OCI-M2 (cell line): ENCODE measurements around the gene PACSIN2.
"Not testable (repeated sequence)": the region's sequence is repeated elsewhere in the genome, so short reads cannot be mapped to it uniquely, and the experiment has no call there.

Experiments used
- DNase-seq: peaks from one replicate; lab custom pipeline; 2025; ENCODE audit not compliant: unreplicated experiment; lab: John Stamatoyannopoulos, UW

The PACSIN2 gene

DNA sequence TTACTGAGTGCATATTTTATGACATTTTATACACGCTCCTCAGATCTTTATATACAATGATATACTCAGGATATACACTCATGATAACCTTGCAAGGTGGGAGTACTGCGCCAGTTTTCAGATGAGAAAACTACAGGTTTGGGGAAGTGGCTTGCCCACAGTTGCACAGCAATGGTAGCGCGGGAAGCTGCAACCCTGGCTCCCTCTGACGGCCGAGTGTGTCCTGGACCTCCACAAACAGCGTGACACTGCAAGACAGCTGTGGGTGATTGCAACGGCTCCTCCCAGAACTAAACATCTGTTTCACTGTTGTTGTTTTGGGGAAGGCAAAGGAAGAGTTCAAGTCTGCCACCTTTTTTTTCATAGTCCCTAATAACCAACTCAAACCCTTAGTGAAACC lies 47.0 kb downstream of the PACSIN2 start:
- no peak for DNase-seq

- no peak for DNase-seq
Measured at GRCh38 chr22:42967005-42967404, 47.9 kb downstream of the PACSIN2 start.

- no peak for DNase-seq
Measured at GRCh38 chr22:42966497-42966896, 48.5 kb downstream of the PACSIN2 start.

DNA sequence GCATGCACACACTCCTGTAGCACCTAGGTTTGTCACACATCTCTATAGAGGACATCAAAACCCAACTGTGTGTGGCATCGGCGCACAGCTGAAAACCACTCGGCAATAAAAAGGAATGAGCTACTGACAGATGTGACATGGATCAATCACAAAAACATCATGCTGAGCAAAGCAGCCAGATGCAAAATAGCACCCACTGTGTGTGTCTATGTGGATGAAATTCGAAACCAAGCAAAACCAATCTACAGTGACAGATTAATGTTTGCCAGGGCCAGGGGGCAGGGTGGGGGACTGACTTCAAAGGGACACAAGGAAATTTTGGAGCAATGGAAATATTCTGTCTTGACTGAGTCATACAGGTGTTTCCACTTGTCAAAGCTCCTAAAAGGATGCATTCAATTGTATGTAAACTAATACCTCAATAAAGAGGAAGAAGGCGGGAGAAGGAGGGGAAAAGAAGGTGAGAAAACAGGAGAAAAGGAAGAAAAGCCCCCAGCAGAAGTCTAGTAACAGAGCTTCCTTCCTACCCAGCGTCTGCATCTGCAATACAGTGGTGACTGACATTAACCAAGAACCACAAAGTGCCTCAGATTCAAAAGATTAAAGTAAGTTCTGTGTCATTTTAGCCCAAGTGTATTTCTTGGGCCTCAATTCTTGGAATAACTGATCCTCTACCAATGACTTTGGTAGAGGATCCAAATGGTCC lies 49.8 kb downstream of the PACSIN2 start:
- no peak for DNase-seq

GRCh38 chr22:42963231-42963595 lies 51.7 kb downstream of the PACSIN2 start:
- DNase-seq, result no peak

GRCh38 chr22:42962295-42963230 lies 52.4 kb downstream of the PACSIN2 start:
- no peak for DNase-seq

DNA sequence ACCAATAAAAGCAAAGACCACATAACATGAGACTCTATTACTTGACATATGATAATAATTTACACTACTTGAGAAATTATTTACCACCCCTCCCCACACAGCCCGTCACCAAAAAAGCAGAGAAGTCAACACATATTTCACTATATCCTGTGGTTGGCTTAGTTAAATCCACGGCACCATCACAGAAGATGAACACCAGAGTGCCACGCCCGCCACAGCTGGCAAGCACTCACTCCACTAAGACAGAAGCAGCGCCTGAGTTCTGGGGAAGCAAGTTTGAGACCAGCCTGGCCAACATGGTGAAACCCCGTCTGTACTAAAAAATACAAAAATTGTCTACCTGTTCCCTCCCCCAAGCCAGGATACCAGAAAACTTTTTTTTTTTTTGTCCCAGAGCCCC lies 53.1 kb downstream of the PACSIN2 start:
- DNase-seq, result no peak

- DNase-seq, result not testable (repeated sequence)
Measured at GRCh38 chr22:42961400-42961690, 53.6 kb downstream of the PACSIN2 start.

DNA sequence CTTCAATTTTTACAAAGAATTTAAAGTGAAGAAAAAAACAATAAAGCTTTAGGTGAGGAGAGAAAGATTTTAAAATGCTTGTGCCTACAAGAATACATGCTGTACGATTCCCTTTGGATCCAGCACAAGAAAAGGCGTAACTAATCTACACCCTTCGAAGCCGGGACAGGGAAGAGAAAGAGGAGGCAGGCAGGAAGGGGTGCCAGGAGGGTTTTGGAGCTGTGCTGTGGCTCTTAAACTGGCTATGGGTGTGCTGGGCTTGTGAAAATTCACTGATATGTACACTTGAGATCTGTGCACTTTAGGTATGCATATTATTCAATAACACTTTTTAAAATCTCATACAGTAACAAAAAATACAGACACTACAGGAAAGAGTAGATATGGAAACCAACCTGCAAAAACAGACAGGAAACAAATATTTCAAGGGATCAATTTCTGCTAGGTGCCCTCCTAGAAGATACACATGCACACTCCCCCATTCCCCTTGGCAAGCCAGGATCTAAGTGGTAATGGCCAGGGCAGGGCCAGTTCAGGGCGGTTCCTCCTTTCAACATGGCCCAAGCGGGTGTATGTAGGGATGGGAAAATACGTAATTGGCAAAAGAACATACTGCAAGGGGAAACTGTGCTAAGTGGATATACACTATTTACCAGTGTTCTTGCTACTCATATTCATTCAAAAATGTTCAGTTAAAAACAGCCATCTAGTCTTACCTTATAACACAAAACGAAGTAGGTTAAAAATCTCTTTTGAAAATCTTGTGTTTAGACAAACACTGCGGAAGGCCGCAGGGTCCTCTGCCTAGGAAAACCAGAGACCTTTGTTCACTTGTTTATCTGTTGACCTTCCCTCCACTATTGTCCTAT lies 54.2 kb downstream of the PACSIN2 start:
- DNase-seq, result no peak

DNA sequence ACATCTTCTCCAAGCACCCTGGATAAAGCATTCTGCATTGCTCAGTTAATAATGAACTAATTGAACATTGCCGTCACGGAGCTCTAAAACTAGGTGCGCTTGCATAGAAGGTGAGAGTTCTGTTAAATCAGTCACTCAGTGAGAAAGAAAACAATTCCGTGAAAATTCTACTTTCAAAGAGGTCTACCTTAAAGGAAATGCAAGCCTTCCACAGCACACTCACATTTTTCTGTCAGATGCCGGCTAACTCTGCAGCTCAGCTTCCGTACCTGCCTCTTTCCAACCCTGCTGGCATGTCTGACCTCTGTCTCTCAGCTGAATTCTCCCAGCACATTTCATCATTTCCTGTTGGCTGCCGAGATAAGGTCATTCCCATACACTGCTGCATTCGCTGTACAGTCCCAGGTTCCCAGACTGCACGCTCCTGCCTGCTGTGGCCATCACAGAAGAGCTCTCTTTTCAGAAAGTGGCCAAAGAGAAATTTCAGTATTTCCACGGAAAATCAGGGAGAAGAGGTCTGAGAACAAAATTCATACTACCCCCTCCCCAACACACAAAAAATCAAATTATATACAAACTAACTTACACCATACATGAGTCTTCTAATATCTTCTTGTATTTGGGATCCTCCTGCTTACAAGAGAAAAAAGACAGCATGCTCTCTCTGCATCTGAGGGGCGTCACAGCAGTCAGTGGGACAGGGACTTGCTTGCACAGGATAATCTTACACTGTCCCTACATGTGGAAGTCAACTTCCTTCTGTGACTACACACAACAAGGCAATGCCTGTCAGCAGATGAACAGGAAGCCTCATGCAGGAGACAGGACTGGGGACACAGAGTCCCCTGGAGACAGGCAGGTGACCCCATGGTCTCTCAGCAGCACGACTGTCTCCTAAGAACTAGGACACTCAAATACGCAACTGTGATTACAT lies 55.1 kb downstream of the PACSIN2 start:
- DNase-seq, result no peak

DNA sequence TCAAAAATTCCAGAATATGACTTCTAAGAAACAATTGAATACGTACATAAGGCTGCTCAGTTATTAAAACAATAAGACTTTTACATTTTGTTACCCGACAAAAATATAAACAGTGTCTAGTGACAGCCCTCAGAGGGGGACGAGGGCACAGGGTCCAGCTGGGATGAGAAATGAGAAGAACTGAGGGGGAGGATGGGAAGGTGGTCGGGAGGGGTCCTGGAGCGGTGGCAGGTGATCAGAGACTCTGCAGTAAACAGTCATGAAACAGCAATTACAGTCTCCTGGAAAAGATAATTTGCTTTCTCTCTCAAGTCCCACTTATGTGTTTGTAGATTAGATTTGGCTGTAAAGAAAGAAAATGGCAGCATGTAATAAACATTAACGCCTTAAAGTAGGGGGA lies 56.0 kb downstream of the PACSIN2 start:
- DNase-seq, result no peak

DNA sequence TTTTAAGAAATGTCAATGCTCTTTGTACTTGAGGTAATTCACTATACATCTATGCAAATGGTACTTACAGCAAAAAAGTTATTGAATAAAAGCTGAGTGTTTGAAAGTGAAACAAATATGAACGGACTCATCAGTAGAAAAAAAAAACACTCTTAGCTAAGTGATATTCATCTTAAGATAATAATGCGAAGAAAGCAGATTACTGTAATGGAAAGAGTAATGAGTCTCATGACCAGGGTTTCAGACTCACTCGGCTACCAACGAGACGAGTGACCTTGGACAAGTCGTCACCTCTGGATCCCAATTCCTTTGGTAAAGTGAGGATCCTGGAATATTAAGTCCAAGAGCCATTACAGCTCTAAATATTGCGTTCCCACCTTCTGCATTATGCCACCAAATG lies 57.0 kb downstream of the PACSIN2 start:
- DNase-seq, result no peak

- no peak for DNase-seq
Measured at GRCh38 chr22:42957544-42957943, 57.4 kb downstream of the PACSIN2 start.

GRCh38 chr22:42955848-42956247 lies 59.1 kb downstream of the PACSIN2 start:
- DNase-seq, result no peak

DNA sequence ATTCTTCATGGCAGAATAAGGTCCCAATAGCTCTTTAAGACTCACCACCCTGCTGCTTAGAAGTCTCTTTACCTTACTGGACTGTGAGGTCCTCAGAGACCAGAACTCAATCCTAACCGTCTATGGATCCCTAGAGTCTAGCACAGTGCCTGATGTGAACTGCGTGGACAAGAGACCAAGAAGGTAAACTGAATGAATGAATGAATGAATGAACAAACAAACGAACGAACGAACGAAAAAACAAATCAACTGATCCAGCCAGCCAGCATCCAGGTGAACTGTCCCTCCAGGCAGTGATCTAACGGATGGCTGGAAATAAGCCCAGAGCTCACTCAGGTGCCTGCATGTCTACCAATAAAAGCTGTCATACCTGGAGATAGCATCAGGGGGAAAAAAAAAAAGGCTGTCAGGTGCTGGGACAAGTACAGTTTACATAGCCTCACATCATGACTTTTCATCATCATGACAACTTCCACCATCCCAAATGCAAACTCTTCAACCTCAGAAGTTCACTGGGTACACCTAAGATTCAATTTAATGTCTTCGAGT lies 59.8 kb downstream of the PACSIN2 start:
- no peak for DNase-seq

DNA sequence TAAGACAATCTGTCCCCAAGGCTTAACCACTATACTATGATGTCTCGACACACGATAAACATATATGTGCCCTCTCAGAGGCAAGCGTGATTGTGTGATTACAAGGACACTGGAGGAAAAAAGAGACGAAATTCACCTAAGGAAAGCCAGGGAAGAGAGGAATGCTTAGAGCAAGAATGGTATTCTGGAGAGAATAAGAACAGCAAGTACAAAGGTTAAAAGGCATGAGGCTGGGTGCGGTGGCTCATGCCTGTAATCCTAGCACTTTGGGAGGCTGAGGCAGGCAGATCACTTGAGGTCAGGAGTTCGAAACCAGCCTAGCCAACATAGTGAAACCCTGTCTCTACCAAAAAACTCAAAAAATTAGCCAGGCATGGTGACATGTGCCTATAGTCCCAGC lies 61.2 kb downstream of the PACSIN2 start:
- not testable (repeated sequence) for DNase-seq

- DNase-seq, result no peak
Measured at GRCh38 chr22:42951093-42951710, 63.7 kb downstream of the PACSIN2 start.

- no peak for DNase-seq
Measured at GRCh38 chr22:42950281-42950680, 64.7 kb downstream of the PACSIN2 start.

- no peak for DNase-seq
Measured at GRCh38 chr22:42949159-42949558, 65.8 kb downstream of the PACSIN2 start.

DNA sequence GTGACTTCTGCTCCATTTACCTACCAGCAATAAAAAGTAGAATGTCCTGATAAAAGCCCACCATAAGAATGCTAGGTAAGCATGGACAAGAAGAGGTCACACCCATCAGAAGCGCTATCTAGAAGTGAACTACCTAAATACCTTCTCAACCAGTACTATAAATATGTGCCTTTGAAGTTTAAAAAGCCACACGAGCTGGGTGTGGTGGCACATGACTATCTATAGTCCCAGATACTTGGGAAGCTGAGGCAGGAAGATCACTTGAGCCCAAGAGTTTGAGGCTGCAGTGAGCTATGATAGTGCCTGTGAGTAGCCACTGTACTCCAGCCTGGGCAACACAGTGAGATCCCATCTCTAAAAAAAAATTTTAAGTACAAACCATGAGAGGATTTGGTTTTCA lies 66.7 kb downstream of the PACSIN2 start:
- DNase-seq, result no peak
